HepG2 (cell line): ENCODE results near the gene PRDX6. TPM values are rescaled to one million over a fixed set of nuclear protein-coding genes. Genes with fewer than 3 reads are reported as not detected.
A peak's percentile ranks its signal among the peaks of the same experiment; 100 is the strongest.

Source experiments
- CCAR2 ChIP-seq: fragments of 200-400 bp; formaldehyde crosslinking; optimal IDR thresholded peaks from 2 replicates; pipeline ENCODE3; 2018; ENCODE audit warnings: low read depth, mild to moderate bottlenecking, low read length, moderate library complexity
- KDM6A ChIP-seq: IDR thresholded peaks from 2 replicates; pipeline ENCODE4 v1.6.1; 2016; ENCODE audit warnings: low read depth
- MATR3 ChIP-seq: sonication (generic); formaldehyde crosslinking; IDR thresholded peaks from 2 replicates; pipeline ENCODE4 v1.4.0; 2020; ENCODE audit warnings: missing genetic modification reagents
- NFRKB ChIP-seq: fragments of 450-650 bp; IDR thresholded peaks from 2 replicates; pipeline ENCODE4 v1.6.1; 2017
- PITX1 ChIP-seq: sonication (generic); formaldehyde crosslinking; IDR thresholded peaks from 2 replicates; pipeline ENCODE4 v1.5.1; 2020; ENCODE audit warnings: mild to moderate bottlenecking, missing genetic modification reagents
- POLR2AphosphoS2 ChIP-seq: IDR thresholded peaks from 2 replicates; pipeline ENCODE4 v1.6.1; 2011; ENCODE audit warnings: low read depth, low read length, improper control_type of control experiment
- POLR2AphosphoS5 ChIP-seq: IDR thresholded peaks from 2 replicates; pipeline ENCODE4 v1.6.1; 2012; ENCODE audit warnings: low read depth, low read length
- PRDM4 ChIP-seq: sonication (generic); formaldehyde crosslinking; IDR thresholded peaks from 2 replicates; pipeline ENCODE4 v1.9.0; 2021; ENCODE audit warnings: missing genetic modification reagents, borderline replicate concordance
- SCMH1 ChIP-seq: sonication (generic); formaldehyde crosslinking; IDR thresholded peaks from 2 replicates; pipeline ENCODE4 v1.9.0; 2021; ENCODE audit warnings: missing genetic modification reagents, mild to moderate bottlenecking, borderline replicate concordance
- ZBTB39 ChIP-seq: sonication (generic); formaldehyde crosslinking; IDR thresholded peaks from 2 replicates; pipeline ENCODE4 v1.5.0; 2020; ENCODE audit warnings: missing genetic modification reagents
- ZHX2 ChIP-seq, 2 experiments: sonication (generic) in 1 of 2; formaldehyde crosslinking in 1 of 2; IDR thresholded peaks; 2 replicates each; pipeline versions ENCODE4 v1.6.1 to v1.9.0; 2014 to 2022; ENCODE audit warnings: antibody characterized with exemption in 1 of 2, borderline replicate concordance in 1 of 2, inconsistent platforms in 1 of 2, low read depth in 1 of 2, missing genetic modification reagents in 1 of 2
- ZNF629 ChIP-seq: sonication (generic); formaldehyde crosslinking; conservative IDR thresholded peaks from 2 replicates; pipeline ENCODE4 v1.5.0; 2020; ENCODE audit warnings: missing genetic modification reagents
- ZSCAN29 ChIP-seq: sonication (generic); formaldehyde crosslinking; conservative IDR thresholded peaks from 2 replicates; pipeline ENCODE4 v1.4.0; 2020; ENCODE audit warnings: mild to moderate bottlenecking, missing genetic modification reagents
- polyA plus RNA-seq, 8 experiments: library from polyadenylated mRNA; depleted of rRNA in 3 of 8; stranded (reverse) in 7 of 8; unstranded in 1 of 8; fragments of >200 nt; fragmentation: Illumina TruSeq in 4 of 8; extraction: Trizol in 4 of 8; gene quantifications; 2 replicates each; pipeline versions ENCODE4 v1.2.1 to v1.2.3, GENCODE V29; 2011 to 2016; ENCODE audit warnings: low read depth in 4 of 8, missing spikeins in 1 of 8, mixed read lengths in 1 of 8; ENCODE audit not compliant: insufficient read depth in 1 of 8
- total RNA-seq, 5 experiments: library from RNA; depleted of rRNA; stranded (reverse); fragments of >200 nt; fragmentation: Illumina TruSeq; extraction: Trizol; gene quantifications; 2 replicates each; pipeline ENCODE4 v1.2.3, GENCODE V29; 2016; ENCODE audit warnings: low read depth in 1 of 5
- TF ChIP-seq, protein P1 (sequence below): sonication (generic); formaldehyde crosslinking; IDR thresholded peaks from 2 replicates; pipeline ENCODE4 v1.5.0; 2020; ENCODE audit warnings: missing genetic modification reagents

Gene PRDX6
- total and polyA plus RNA-seq, 2 of the 13 experiments (the other 11 are each of a cell fraction or from before 2014, with no cell fraction given) = 224 to 309 TPM

- TF ChIP-seq ZHX2 (IDR thresholded peaks at IDR 0.05; ENCODE audit: low read depth) (no peak), ZHX2 (CRISPR knock-in tag; IDR thresholded peaks at IDR 0.05; ENCODE audit: borderline replicate concordance) (no peak), CCAR2 (no peak), SCMH1 (no peak), NFRKB (no peak), POLR2AphosphoS5 (no peak), PRDM4 (CRISPR knock-in tag) (no peak), POLR2AphosphoS2 (no peak), KDM6A (0 out of 2 replicates have a peak, but pooled peaks have one; percentile 41), MATR3 (CRISPR knock-in tag) (no peak), PITX1 (peak; percentile 98), ZBTB39 (CRISPR knock-in tag) (no peak), ZSCAN29 (0 out of 2 replicates have a peak, but pooled peaks have one; percentile 66), ZNF629 (no peak)
- TF ChIP-seq, protein P1, sequence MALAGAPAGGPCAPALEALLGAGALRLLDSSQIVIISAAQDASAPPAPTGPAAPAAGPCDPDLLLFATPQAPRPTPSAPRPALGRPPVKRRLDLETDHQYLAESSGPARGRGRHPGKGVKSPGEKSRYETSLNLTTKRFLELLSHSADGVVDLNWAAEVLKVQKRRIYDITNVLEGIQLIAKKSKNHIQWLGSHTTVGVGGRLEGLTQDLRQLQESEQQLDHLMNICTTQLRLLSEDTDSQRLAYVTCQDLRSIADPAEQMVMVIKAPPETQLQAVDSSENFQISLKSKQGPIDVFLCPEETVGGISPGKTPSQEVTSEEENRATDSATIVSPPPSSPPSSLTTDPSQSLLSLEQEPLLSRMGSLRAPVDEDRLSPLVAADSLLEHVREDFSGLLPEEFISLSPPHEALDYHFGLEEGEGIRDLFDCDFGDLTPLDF = no peak
Observed at GRCh38 chr1:173474097-173474779, 2.9 kb upstream of the PRDX6 start (continued).
